ENCODE measurements around the gene EEF2K. TPM values are rescaled to one million over a fixed set of nuclear protein-coding genes. Genes with fewer than 3 reads are reported as not detected.

Gene EEF2K
- 22.3 and 23.0 TPM in 2 replicates for total RNA-seq

GRCh38 chr16:22206013-22206841 lies at the start of gene EEF2K:
Gene EEF2K (plus strand): TSS chr16:22206278. CDS start chr16:22225730, 19,452 bp downstream.

GRCh38 chr16:22161999-22162655 lies 44.0 kb upstream of the EEF2K start, which contains the start of gene SDR42E2:
Gene SDR42E2 (plus strand): TSS chr16:22162506. CDS start chr16:22165583, 3,077 bp downstream.

GRCh38 chr16:22297114-22297870 lies 91.2 kb downstream of the EEF2K start, which contains the start of gene POLR3E:
Gene POLR3E (plus strand): TSS chr16:22297409. CDS start chr16:22302969, 5,560 bp downstream.

Other genes with a start within 250 kb of the EEF2K start
- not detected in 2 replicates for gene PDZD9, start 205.2 kb upstream of the EEF2K start, total RNA-seq
- 11.2 and 12.7 TPM in 2 replicates for gene MOSMO, start 198.2 kb upstream of the EEF2K start, total RNA-seq
- gene VWA3A, start 113.7 kb upstream of the EEF2K start, total RNA-seq: 0.15 TPM in 1 of 2 replicates, not detected in the other
- not detected in 2 replicates for gene SDR42E2, start 43.8 kb upstream of the EEF2K start, total RNA-seq
- gene POLR3E, start 91.1 kb downstream of the EEF2K start, total RNA-seq: 25.9 and 31.4 TPM in 2 replicates
- gene CDR2, start 168.3 kb downstream of the EEF2K start, total RNA-seq: 18.9 and 22.3 TPM in 2 replicates

Measured in cardiac ventricle fibroblast (primary cell).